HG03175 (cell line): ENCODE results near the gene OPN1MW2.
"Not testable (repeated sequence)": the region's sequence is repeated elsewhere in the genome, so short reads cannot be mapped to it uniquely, and the experiment has no call there.

Experiments
- ATAC-seq: cut with Tn5 transposase; IDR thresholded peaks from one replicate; pipeline ENCODE4 v1.9.1; 2021; ENCODE audit warnings: mild to moderate bottlenecking, moderate library complexity; ENCODE audit not compliant: unreplicated experiment

Gene OPN1MW2

DNA sequence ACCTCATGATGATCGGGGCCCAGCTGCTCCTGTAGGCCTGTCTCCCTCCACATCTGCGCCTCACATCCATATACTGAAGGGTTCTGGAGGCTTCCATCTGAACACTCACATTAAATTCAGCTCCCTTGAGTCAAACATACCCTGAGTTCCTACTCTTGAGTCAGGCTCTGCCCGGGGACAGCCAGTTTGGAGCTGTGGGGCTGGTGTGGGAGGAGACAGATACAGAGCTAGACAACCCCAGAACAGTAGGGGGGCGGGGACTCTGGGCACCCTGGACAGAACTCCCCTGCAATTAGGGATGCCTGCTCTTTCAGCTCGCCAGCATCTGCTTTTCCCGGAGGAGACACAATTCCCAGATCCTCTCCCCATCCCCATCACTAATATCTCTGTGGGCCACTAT lies 43.5 kb downstream of the OPN1MW2 start:
- not testable (repeated sequence) for ATAC-seq

GRCh38 chrX:154269245-154269644 lies 49.7 kb downstream of the OPN1MW2 start:
- not testable (repeated sequence) for ATAC-seq
